H9 (cell line): ENCODE measurements around the gene VAV2. TPM values are rescaled to one million over a fixed set of nuclear protein-coding genes. Genes with fewer than 3 reads are reported as not detected.
"Not testable (repeated sequence)": the region's sequence is repeated elsewhere in the genome, so short reads cannot be mapped to it uniquely, and the experiment has no call there.

Experiments
- DNase-seq: peaks from one replicate; pipeline ENCODE4 v3.0.0-alpha.2; 2017
- H2AFZ ChIP-seq: one replicate; pipeline ENCODE4 v1.6.1; 2013; ENCODE audit warnings: mild to moderate bottlenecking, low read length, control low read depth, moderate library complexity
- H2AK5ac ChIP-seq: 2 replicates; pipeline ENCODE4 v1.6.1; 2013; ENCODE audit warnings: low read length, control low read depth, mixed read lengths; ENCODE audit not compliant: insufficient read length
- H2BK120ac ChIP-seq: one replicate; pipeline ENCODE4 v1.6.1; 2013; ENCODE audit warnings: low read depth, mild to moderate bottlenecking, low read length, control low read depth, inconsistent platforms; ENCODE audit not compliant: poor library complexity, severe bottlenecking
- H2BK12ac ChIP-seq: 2 replicates; pipeline ENCODE4 v1.6.1; 2013; ENCODE audit warnings: low read length, control low read depth, mixed read lengths, low read depth; ENCODE audit not compliant: insufficient read length
- H2BK15ac ChIP-seq: 2 replicates; pipeline ENCODE4 v1.6.1; 2013; ENCODE audit warnings: low read depth, low read length, control low read depth
- H2BK20ac ChIP-seq: one replicate; pipeline ENCODE4 v1.6.1; 2013; ENCODE audit warnings: low read depth, mild to moderate bottlenecking, low read length, control low read depth, inconsistent platforms; ENCODE audit not compliant: poor library complexity, severe bottlenecking
- H2BK5ac ChIP-seq: 2 replicates; pipeline ENCODE4 v1.6.1; 2013; ENCODE audit warnings: low read length, control low read depth, mixed read lengths; ENCODE audit not compliant: insufficient read length
- H3K14ac ChIP-seq: 2 replicates; pipeline ENCODE4 v1.6.1; 2013; ENCODE audit warnings: low read length, control low read depth; ENCODE audit not compliant: insufficient read depth
- H3K18ac ChIP-seq: 2 replicates; pipeline ENCODE4 v1.6.1; 2013; ENCODE audit warnings: low read depth, mild to moderate bottlenecking, mixed read lengths, low read length, control low read depth; ENCODE audit not compliant: insufficient read length
- H3K23ac ChIP-seq: 2 replicates; pipeline ENCODE4 v1.6.1; 2013; ENCODE audit warnings: low read length, control low read depth, mixed read lengths, low read depth; ENCODE audit not compliant: insufficient read length
- H3K23me2 ChIP-seq: 2 replicates; pipeline ENCODE4 v1.6.1; 2013; ENCODE audit warnings: low read depth, mild to moderate bottlenecking, mixed read lengths, low read length, control low read depth; ENCODE audit not compliant: insufficient read length, poor library complexity, severe bottlenecking
- H3K27ac ChIP-seq: 2 replicates; pipeline ENCODE4 v1.5.1; 2013; ENCODE audit warnings: low read length, control low read depth, mixed read lengths, low read depth; ENCODE audit not compliant: insufficient read length
- H3K27me3 ChIP-seq: 2 replicates; pipeline ENCODE4 v1.6.1; 2013; ENCODE audit warnings: low read length, control low read depth, inconsistent platforms; ENCODE audit not compliant: insufficient read depth
- H3K4ac ChIP-seq: 2 replicates; pipeline ENCODE4 v1.6.1; 2013; ENCODE audit warnings: low read depth, mild to moderate bottlenecking, control low read depth, inconsistent platforms, low read length, moderate library complexity
- H3K4me1 ChIP-seq: 2 replicates; pipeline ENCODE4 v1.6.1; 2013; ENCODE audit warnings: low read length, control low read depth, inconsistent platforms; ENCODE audit not compliant: insufficient read depth
- H3K4me2 ChIP-seq: 2 replicates; pipeline ENCODE4 v1.6.1; 2013; ENCODE audit warnings: low read length, control low read depth, mixed read lengths; ENCODE audit not compliant: insufficient read length, insufficient read depth
- H3K56ac ChIP-seq: 2 replicates; pipeline ENCODE4 v1.6.1; 2013; ENCODE audit warnings: low read depth, mild to moderate bottlenecking, mixed read lengths, low read length, control low read depth; ENCODE audit not compliant: insufficient read length
- H3K79me1 ChIP-seq: 2 replicates; pipeline ENCODE4 v1.6.1; 2013; ENCODE audit warnings: low read depth, mild to moderate bottlenecking, moderate library complexity, low read length, control low read depth, inconsistent platforms; ENCODE audit not compliant: insufficient read depth, poor library complexity, severe bottlenecking
- H3K79me2 ChIP-seq: 2 replicates; pipeline ENCODE4 v1.6.1; 2013; ENCODE audit warnings: low read length, control low read depth, inconsistent platforms; ENCODE audit not compliant: insufficient read depth
- H3K9ac ChIP-seq: 2 replicates; pipeline ENCODE4 v1.6.1; 2013; ENCODE audit warnings: low read length, control low read depth, mixed read lengths; ENCODE audit not compliant: insufficient read length; ENCODE audit errors: extremely low read depth
- H3K9me3 ChIP-seq: one replicate; pipeline ENCODE4 v1.6.1; 2013; ENCODE audit warnings: low read depth, low read length, inconsistent platforms; ENCODE audit not compliant: control insufficient read depth
- H3T11ph ChIP-seq: one replicate; pipeline ENCODE4 v1.6.1; 2013; ENCODE audit warnings: mild to moderate bottlenecking, low read length, control low read depth, inconsistent platforms
- H4K20me1 ChIP-seq: one replicate; pipeline ENCODE4 v1.6.1; 2013; ENCODE audit not compliant: control insufficient read depth, insufficient read length, insufficient read depth
- H4K5ac ChIP-seq: 2 replicates; pipeline ENCODE4 v1.6.1; 2013; ENCODE audit warnings: low read depth, mild to moderate bottlenecking, mixed read lengths, low read length, control low read depth; ENCODE audit not compliant: insufficient read length
- H4K8ac ChIP-seq: replicated peaks from 2 replicates; pipeline ENCODE4 v1.6.1; 2013; ENCODE audit warnings: low read length, control low read depth, mixed read lengths, low read depth; ENCODE audit not compliant: insufficient read length
- H4K91ac ChIP-seq: 2 replicates; pipeline ENCODE4 v1.6.1; 2013; ENCODE audit warnings: low read depth, mild to moderate bottlenecking, moderate library complexity, mixed read lengths, low read length, control low read depth; ENCODE audit not compliant: insufficient read length
- H3K27ac Mint-ChIP-seq, 3 experiments: 2 replicates in 2 of 3; 3 replicates in 1 of 3; pipeline ENCODE4 v1.8.0; 2020 to 2021; ENCODE audit warnings: mixed read lengths in 3 of 3, mild to moderate bottlenecking in 1 of 3, moderate library complexity in 1 of 3
- H3K27me3 Mint-ChIP-seq: 2 replicates; pipeline ENCODE4 v1.8.0; 2021; ENCODE audit warnings: low read depth, mild to moderate bottlenecking, moderate library complexity, mixed read lengths
- H3K36me3 Mint-ChIP-seq, 3 experiments: 2 replicates in 2 of 3; 3 replicates in 1 of 3; pipeline ENCODE4 v1.8.0; 2020 to 2021; ENCODE audit warnings: low read depth in 3 of 3, mixed read lengths in 3 of 3; ENCODE audit not compliant: insufficient read depth in 1 of 3
- H3K4me1 Mint-ChIP-seq, 2 experiments: 2 replicates each; pipeline ENCODE4 v1.8.0; 2020; ENCODE audit warnings: mixed read lengths in 2 of 2
- H3K4me3 Mint-ChIP-seq, 2 experiments: 2 replicates in 1 of 2; 3 replicates in 1 of 2; pipeline ENCODE4 v1.8.0; 2020 to 2021; ENCODE audit warnings: mild to moderate bottlenecking in 2 of 2, mixed read lengths in 2 of 2, moderate library complexity in 1 of 2
- H3K9me3 Mint-ChIP-seq, 2 experiments: 2 replicates in 1 of 2; 3 replicates in 1 of 2; pipeline ENCODE4 v1.8.0; 2020; ENCODE audit warnings: mild to moderate bottlenecking in 2 of 2, mixed read lengths in 2 of 2, moderate library complexity in 1 of 2
- CTCF ChIP-seq: fragments of 200-600 bp; sonication (generic); conservative IDR thresholded peaks from 3 replicates; pipeline ENCODE4 v1.8.0; 2021; ENCODE audit warnings: antibody characterized with exemption, mild to moderate bottlenecking
- WGBS: extraction: QIAGEN DNeasy Blood & Tissue Kit; methylation state at CpG from one replicate; pipeline ENCODE4 v1.1.7; 2013; ENCODE audit warnings: missing lambda C conversion rate, low lambda C conversion rate, mixed read lengths; ENCODE audit not compliant: insufficient read length; ENCODE audit errors: extremely low coverage; 5-methylcytosine and 5-hydroxymethylcytosine counted together
- total RNA-seq: library from RNA; stranded (reverse); gene quantifications from 2 replicates; pipeline ENCODE4 v1.2.1, GENCODE V29; 2021

Gene VAV2
- total RNA-seq, 1 experiment from 2014 or later = 58.7 TPM

GRCh38 chr9:133989625-133990365 lies 2.3 kb downstream of the VAV2 start:
- no peak overlapping the region for H4K5ac ChIP-seq

GRCh38 chr9:133988771-133989170 lies 3.4 kb downstream of the VAV2 start:
- H3K9ac ChIP-seq, H2BK5ac ChIP-seq, H3K4me2 ChIP-seq, H3K27ac ChIP-seq, H4K20me1 ChIP-seq, H2AFZ ChIP-seq, H2BK12ac ChIP-seq, H3K4me1 ChIP-seq, H2BK120ac ChIP-seq, H4K5ac ChIP-seq, H3K9me3 Mint-ChIP-seq, H3K27me3 Mint-ChIP-seq, H2BK20ac ChIP-seq, H3T11ph ChIP-seq, H2AK5ac ChIP-seq, H3K9me3 ChIP-seq, H3K56ac ChIP-seq, H3K79me1 ChIP-seq, DNase-seq, H3K4ac ChIP-seq, H3K14ac ChIP-seq, H3K36me3 Mint-ChIP-seq, H4K91ac ChIP-seq, H3K23ac ChIP-seq, H2BK15ac ChIP-seq, H4K8ac ChIP-seq, H3K18ac ChIP-seq, H3K4me3 Mint-ChIP-seq, H3K27me3 ChIP-seq, H3K27ac Mint-ChIP-seq: not testable (repeated sequence)
- H3K23me2 ChIP-seq = peaks cover 15% of the 10 kb centered on the region
- no CpG with 5 or more reads among the region's 14 CpGs for WGBS
- H3K79me2 ChIP-seq = peaks cover 36% of the 10 kb centered on the region; the same call in 1 of the 2 replicates
- peaks cover 28 to 35% of the 10 kb centered on the region in 2 experiments for H3K4me1 Mint-ChIP-seq

More at GRCh38 chr9:133989625-133990365, 2.3 kb downstream of the VAV2 start:
- Histone ChIP-seq H2AK5ac (no peak overlapping the region), H3K56ac (no peak overlapping the region), H3K4me2 (no peak overlapping the region), H3K9ac (no peak overlapping the region), H3K79me1 (peaks cover 4% of the 10 kb centered on the region), H3T11ph (no peak overlapping the region), H3K18ac (no peak overlapping the region), H3K23me2 (peaks cover 15% of the 10 kb centered on the region), H4K8ac (no peak overlapping the region), H2BK120ac (no peak overlapping the region), H4K91ac (no peak overlapping the region), H2BK20ac (no peak overlapping the region), H3K27me3 (no peaks in the 10 kb centered on the region), H3K23ac (no peak overlapping the region), H3K4me1 (no peaks in the 10 kb centered on the region; the same call in 1 of the 2 replicates), H3K27ac (no peak overlapping the region), H2BK15ac (no peak overlapping the region), H4K20me1 (no peaks in the 10 kb centered on the region), H3K4ac (no peak overlapping the region), H3K9me3 (no peaks in the 10 kb centered on the region), H3K79me2 (peaks cover 29% of the 10 kb centered on the region; the same call in 1 of the 2 replicates), H2BK5ac (no peak overlapping the region), H2AFZ (no peak overlapping the region), H3K14ac (no peak overlapping the region), H2BK12ac (no peak overlapping the region)
- Mint-ChIP-seq H3K4me1 (peaks cover 37 to 44% of the 10 kb centered on the region in 2 experiments), H3K36me3 (no peaks in the 10 kb centered on the region), H3K27ac (no peak overlapping the region), H3K9me3 (no peaks in the 10 kb centered on the region; a peak in 1 of 5 replicates), H3K27me3 (no peaks in the 10 kb centered on the region), H3K4me3 (peak overlapping the region; percentile 85 to 86)
- DNase-seq = no peak
- TF ChIP-seq CTCF = no peak
- no CpG with 5 or more reads among the region's 24 CpGs for WGBS
